ENCODE data around the gene OPCML. TPM values are rescaled to one million over a fixed set of nuclear protein-coding genes. Genes with fewer than 3 reads are reported as not detected.

The OPCML gene
- total and polyA plus RNA-seq, 2 donors (not counting 1 experiment from before 2014, with no cell fraction given): not detected

GRCh38 chr11:132643239-132643638 lies 889.1 kb downstream of the OPCML start:
- no peak for ATAC-seq (ENCODE audit: low read depth)
- H3K4me2 ChIP-seq (replicated peaks; ENCODE audit: low read depth, low read length, poor library complexity, severe bottlenecking): no peak overlapping the region
- intact Hi-C loops (cut with micrococcal nuclease): no loop called here

DNA sequence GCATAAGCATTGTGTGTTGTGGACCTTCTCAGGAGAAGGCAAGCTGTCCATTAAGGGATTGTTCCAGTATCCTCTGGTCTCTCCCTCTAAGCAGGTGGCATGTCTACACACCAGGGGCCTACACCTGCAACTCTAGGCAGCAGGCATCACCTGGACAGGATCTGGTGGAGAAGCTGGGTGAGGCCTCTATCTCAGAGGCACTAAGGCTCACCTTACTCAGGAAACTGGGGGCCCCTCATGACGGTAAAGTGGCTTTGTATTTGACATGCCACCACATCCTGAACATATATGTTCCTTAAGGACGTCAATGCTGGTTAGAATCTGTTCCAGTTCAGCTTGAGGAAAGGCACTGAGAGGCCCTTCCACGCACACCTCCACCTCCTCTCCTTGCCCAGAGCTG lies 891.3 kb downstream of the OPCML start:
- Histone ChIP-seq H3K27ac (ENCODE audit: low read length in 2 of 2) (no peak overlapping the region), H3K4me2 (replicated peaks; ENCODE audit: low read depth, low read length, poor library complexity, severe bottlenecking) (no peak overlapping the region), H2AFZ (ENCODE audit: insufficient read depth, low read depth, low read length, poor library complexity, severe bottlenecking) (no peak overlapping the region), H4K20me1 (ENCODE audit: control insufficient read depth, insufficient read depth, low read length, poor library complexity, severe bottlenecking) (no peaks in the 10 kb centered on the region), H3K4me3 (ENCODE audit: control extremely low read depth in 1 of 5, extremely low read depth in 1 of 5, insufficient read depth in 1 of 5, low read depth in 2 of 5, low read length in 4 of 5) (no peak overlapping the region), H3K36me3 (replicated peaks in 1 of 2; ENCODE audit: control extremely low read depth in 1 of 2, control insufficient read depth in 1 of 2, extremely low read depth in 1 of 2, insufficient read depth in 2 of 2, low read length in 1 of 2) (no peaks in the 10 kb centered on the region), H3K27me3 (replicated peaks in 1 of 4; ENCODE audit: control extremely low read depth in 1 of 4, control insufficient read depth in 3 of 4, insufficient read depth in 4 of 4, low read length in 3 of 4) (no peaks in the 10 kb centered on the region), H3K9ac (ENCODE audit: low read length) (no peak overlapping the region), H3K4me1 (ENCODE audit: control insufficient read depth in 2 of 2, insufficient read depth in 2 of 2, low read length in 2 of 2) (no peaks in the 10 kb centered on the region), H3K79me2 (ENCODE audit: control insufficient read depth, insufficient read depth, low read length) (no peaks in the 10 kb centered on the region), H3K9me3 (ENCODE audit: control extremely low read depth in 1 of 3, control insufficient read depth in 2 of 3, insufficient read depth in 1 of 3, low read length in 2 of 3) (peaks cover 0 to 11% (median 0%) of the 10 kb centered on the region in 3 donors)
- CTCF ChIA-PET: no interaction called here
- Mint-ChIP-seq H3K4me1 (no peaks in the 10 kb centered on the region), H3K27ac (no peak overlapping the region), H3K27me3 (no peaks in the 10 kb centered on the region), H3K9me3 (ENCODE audit: insufficient read depth) (peaks cover 2% of the 10 kb centered on the region), H3K4me3 (no peak overlapping the region)
- no peak for DNase-seq
- TF ChIP-seq, protein P1, sequence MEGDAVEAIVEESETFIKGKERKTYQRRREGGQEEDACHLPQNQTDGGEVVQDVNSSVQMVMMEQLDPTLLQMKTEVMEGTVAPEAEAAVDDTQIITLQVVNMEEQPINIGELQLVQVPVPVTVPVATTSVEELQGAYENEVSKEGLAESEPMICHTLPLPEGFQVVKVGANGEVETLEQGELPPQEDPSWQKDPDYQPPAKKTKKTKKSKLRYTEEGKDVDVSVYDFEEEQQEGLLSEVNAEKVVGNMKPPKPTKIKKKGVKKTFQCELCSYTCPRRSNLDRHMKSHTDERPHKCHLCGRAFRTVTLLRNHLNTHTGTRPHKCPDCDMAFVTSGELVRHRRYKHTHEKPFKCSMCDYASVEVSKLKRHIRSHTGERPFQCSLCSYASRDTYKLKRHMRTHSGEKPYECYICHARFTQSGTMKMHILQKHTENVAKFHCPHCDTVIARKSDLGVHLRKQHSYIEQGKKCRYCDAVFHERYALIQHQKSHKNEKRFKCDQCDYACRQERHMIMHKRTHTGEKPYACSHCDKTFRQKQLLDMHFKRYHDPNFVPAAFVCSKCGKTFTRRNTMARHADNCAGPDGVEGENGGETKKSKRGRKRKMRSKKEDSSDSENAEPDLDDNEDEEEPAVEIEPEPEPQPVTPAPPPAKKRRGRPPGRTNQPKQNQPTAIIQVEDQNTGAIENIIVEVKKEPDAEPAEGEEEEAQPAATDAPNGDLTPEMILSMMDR (IDR thresholded peaks at IDR 0.05): no peak
- no peak for TF ChIP-seq EZH2 (IDR thresholded peaks at IDR 0.05; ENCODE audit: borderline replicate concordance, insufficient read depth, low read depth, low read length, poor library complexity, severe bottlenecking)
- intact Hi-C loops (cut with micrococcal nuclease): no loop called here
- POLR2A ChIA-PET: no interaction called here
- 44% methylated on average over 3 of the region's 3 CpGs for WGBS (ENCODE audit: insufficient coverage)
- no peak for ATAC-seq (ENCODE audit: low read depth)

More at GRCh38 chr11:132643239-132643638, 889.1 kb downstream of the OPCML start:
- Mint-ChIP-seq H3K9me3 (ENCODE audit: insufficient read depth) (peaks cover 2% of the 10 kb centered on the region), H3K4me1 (no peaks in the 10 kb centered on the region), H3K4me3 (no peak overlapping the region), H3K27me3 (no peaks in the 10 kb centered on the region), H3K27ac (no peak overlapping the region)
- TF ChIP-seq, protein P1 (IDR thresholded peaks at IDR 0.05): no peak
- no peak for TF ChIP-seq EZH2 (IDR thresholded peaks at IDR 0.05; ENCODE audit: borderline replicate concordance, insufficient read depth, low read depth, low read length, poor library complexity, severe bottlenecking)
- H3K4me1 ChIP-seq (ENCODE audit: control insufficient read depth in 2 of 2, insufficient read depth in 2 of 2, low read length in 2 of 2): no peaks in the 10 kb centered on the region
- H4K20me1 ChIP-seq (ENCODE audit: control insufficient read depth, insufficient read depth, low read length, poor library complexity, severe bottlenecking): no peaks in the 10 kb centered on the region
- H3K4me3 ChIP-seq (ENCODE audit: control extremely low read depth in 1 of 5, extremely low read depth in 1 of 5, insufficient read depth in 1 of 5, low read depth in 2 of 5, low read length in 4 of 5): no peak overlapping the region
- H3K79me2 ChIP-seq (ENCODE audit: control insufficient read depth, insufficient read depth, low read length): no peaks in the 10 kb centered on the region
- peaks cover 0 to 11% (median 0%) of the 10 kb centered on the region in 3 donors for H3K9me3 ChIP-seq (ENCODE audit: control extremely low read depth in 1 of 3, control insufficient read depth in 2 of 3, insufficient read depth in 1 of 3, low read length in 2 of 3)
- no peak overlapping the region for H2AFZ ChIP-seq (ENCODE audit: insufficient read depth, low read depth, low read length, poor library complexity, severe bottlenecking)
- 83% methylated on average over 9 of the region's 9 CpGs for WGBS (ENCODE audit: insufficient coverage)
- no peak overlapping the region for H3K9ac ChIP-seq (ENCODE audit: low read length)
- CTCF ChIA-PET: no interaction called here
- H3K27me3 ChIP-seq (replicated peaks in 1 of 4; ENCODE audit: control extremely low read depth in 1 of 4, control insufficient read depth in 3 of 4, insufficient read depth in 4 of 4, low read length in 3 of 4): no peaks in the 10 kb centered on the region
- POLR2A ChIA-PET: no interaction called here
- H3K27ac ChIP-seq (ENCODE audit: low read length in 2 of 2): no peak overlapping the region
- no peaks in the 10 kb centered on the region for H3K36me3 ChIP-seq (replicated peaks in 1 of 2; ENCODE audit: control extremely low read depth in 1 of 2, control insufficient read depth in 1 of 2, extremely low read depth in 1 of 2, insufficient read depth in 2 of 2, low read length in 1 of 2)
- no peak for DNase-seq
